ENCODE measurements around the gene PTPRT.

PTPRT gene

DNA sequence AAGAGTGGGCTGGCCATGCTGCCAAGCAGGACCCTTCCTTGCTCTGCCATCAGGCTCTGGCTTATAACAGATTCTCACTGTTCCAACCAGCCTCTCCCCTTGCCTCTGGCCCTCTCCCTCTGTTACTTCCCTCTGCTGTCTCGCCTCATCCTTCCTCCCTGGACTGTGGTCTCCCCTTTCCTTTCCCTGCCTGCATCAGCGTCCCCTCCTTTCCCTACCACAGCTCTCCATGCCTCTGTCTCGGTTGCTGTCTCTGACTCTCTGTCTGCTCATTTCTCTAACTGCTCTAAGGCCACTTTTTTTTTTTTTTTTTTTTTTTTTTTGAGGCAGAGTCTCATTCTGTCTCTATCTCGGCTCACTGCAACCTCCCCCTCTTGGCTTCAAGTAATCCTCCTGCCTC is 173.4 kb downstream of the PTPRT start:
- ChIA-PET POLR2A (no interaction called here), CTCF (no interaction called here)
- Histone ChIP-seq H3K4me3 (ENCODE audit: low read depth, low read length) (no peak overlapping the region), H3K27ac (ENCODE audit: extremely low read depth, low read depth, low read length) (no peak overlapping the region), H3K36me3 (ENCODE audit: control insufficient read depth in 2 of 2, insufficient read depth in 1 of 2, low read length in 2 of 2) (no peaks in the 10 kb centered on the region), H3K9me3 (ENCODE audit: control insufficient read depth, insufficient read depth, low read depth, low read length) (no peaks in the 10 kb centered on the region), H3K4me1 (ENCODE audit: control insufficient read depth, insufficient read depth, low read length) (no peaks in the 10 kb centered on the region)
- TF ChIP-seq ZNF112 (tag by site-specific recombination; IDR thresholded peaks at IDR 0.05) (no peak), ZNF514 (tag by site-specific recombination; IDR thresholded peaks at IDR 0.05) (no peak), ZNF600 (tag by site-specific recombination; IDR thresholded peaks at IDR 0.05) (no peak), ZNF19 (tag by site-specific recombination; IDR thresholded peaks at IDR 0.05; ENCODE audit: low read depth) (no peak), ZNF416 (tag by site-specific recombination; IDR thresholded peaks at IDR 0.05) (no peak), ZNF24 (tag by site-specific recombination; IDR thresholded peaks at IDR 0.05) (no peak), KLF10 (tag by site-specific recombination; IDR thresholded peaks at IDR 0.05) (no peak), GLI2 (tag by site-specific recombination; IDR thresholded peaks at IDR 0.05; ENCODE audit: borderline replicate concordance, low read depth) (no peak), ZNF155 (tag by site-specific recombination; IDR thresholded peaks at IDR 0.05) (no peak), ZNF248 (tag by site-specific recombination; IDR thresholded peaks at IDR 0.05) (no peak), ZNF473 (tag by site-specific recombination; IDR thresholded peaks at IDR 0.05) (no peak)

DNA sequence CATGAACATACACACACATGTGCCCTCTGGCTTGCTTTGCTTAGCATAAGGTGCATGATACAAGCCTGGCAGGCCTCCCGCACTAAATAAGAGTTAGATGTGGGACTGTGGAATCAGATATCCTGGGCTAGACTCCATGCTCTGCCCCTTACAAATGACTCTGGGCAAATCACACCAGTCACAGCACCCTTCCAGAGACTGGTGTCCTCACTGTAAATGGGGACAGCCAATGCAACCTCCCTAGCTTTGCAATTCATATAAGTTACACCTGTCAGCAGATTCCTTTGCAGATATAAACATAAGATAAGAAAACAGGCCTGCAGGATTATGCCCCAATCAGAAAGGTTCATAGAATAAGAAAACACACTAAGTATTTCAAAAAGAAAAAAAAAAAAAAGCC is 174.1 kb downstream of the PTPRT start:
- POLR2A ChIA-PET, result no interaction called here
- H3K27ac ChIP-seq (ENCODE audit: extremely low read depth, low read depth, low read length), result no peak overlapping the region
- CTCF ChIA-PET, result no interaction called here
- H3K4me1 ChIP-seq (ENCODE audit: control insufficient read depth, insufficient read depth, low read length), result no peaks in the 10 kb centered on the region
- H3K36me3 ChIP-seq (ENCODE audit: control insufficient read depth in 2 of 2, insufficient read depth in 1 of 2, low read length in 2 of 2), result no peaks in the 10 kb centered on the region
- no peak overlapping the region for H3K4me3 ChIP-seq (ENCODE audit: low read depth, low read length)
- TF ChIP-seq ZNF221 (tag by site-specific recombination; IDR thresholded peaks at IDR 0.05; ENCODE audit: borderline replicate concordance), result no peak
- no peak for TF ChIP-seq ZNF354C (tag by site-specific recombination; IDR thresholded peaks at IDR 0.05; ENCODE audit: borderline replicate concordance, low read depth)
- H3K9me3 ChIP-seq (ENCODE audit: control insufficient read depth, insufficient read depth, low read depth, low read length), result no peaks in the 10 kb centered on the region

DNA sequence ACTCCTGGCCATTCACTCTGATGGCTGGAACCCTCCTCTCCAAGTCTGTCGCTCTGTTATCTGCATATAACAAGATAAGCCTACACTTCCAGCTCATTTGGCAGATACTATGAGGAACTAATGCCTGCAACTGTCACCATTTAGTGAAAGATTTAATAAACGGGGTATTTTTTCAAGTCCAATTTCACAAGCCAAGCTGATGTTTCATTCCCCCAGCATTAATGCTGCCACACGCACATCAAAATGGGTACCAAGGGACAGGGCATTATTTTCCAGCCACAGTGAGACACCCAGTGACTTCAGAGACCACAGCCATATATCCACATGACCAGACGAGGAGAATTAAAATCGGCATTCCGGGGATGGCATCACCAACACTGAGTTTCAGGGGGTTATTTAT is 175.5 kb downstream of the PTPRT start:
- POLR2A ChIA-PET, result no interaction called here
- H3K27ac ChIP-seq (ENCODE audit: extremely low read depth, low read depth, low read length), result no peak overlapping the region
- H3K4me3 ChIP-seq (ENCODE audit: low read depth, low read length), result no peak overlapping the region
- H3K4me1 ChIP-seq (ENCODE audit: control insufficient read depth, insufficient read depth, low read length), result no peaks in the 10 kb centered on the region
- H3K9me3 ChIP-seq (ENCODE audit: control insufficient read depth, insufficient read depth, low read depth, low read length), result no peaks in the 10 kb centered on the region
- TF ChIP-seq ZBTB21 (tag by site-specific recombination; IDR thresholded peaks at IDR 0.05) (no peak), ZNF747 (tag by site-specific recombination; IDR thresholded peaks at IDR 0.05) (no peak), ZNF324 (tag by site-specific recombination; IDR thresholded peaks at IDR 0.05) (no peak), ZNF670 (tag by site-specific recombination; IDR thresholded peaks at IDR 0.05; ENCODE audit: low read depth) (no peak), ZFHX2 (tag by site-specific recombination; conservative IDR thresholded peaks at IDR 0.05) (no peak), ZNF155 (tag by site-specific recombination; IDR thresholded peaks at IDR 0.05) (no peak), ZNF707 (tag by site-specific recombination; IDR thresholded peaks at IDR 0.05) (no peak), ZFP41 (tag by site-specific recombination; IDR thresholded peaks at IDR 0.05; ENCODE audit: borderline replicate concordance) (no peak), BCL11A (tag by site-specific recombination; IDR thresholded peaks at IDR 0.05; ENCODE audit: low read depth) (no peak), YY1 (tag by site-specific recombination; IDR thresholded peaks at IDR 0.05) (no peak), HOXC10 (CRISPR knock-in tag; IDR thresholded peaks at IDR 0.05) (no peak), TCF7L2 (IDR thresholded peaks at IDR 0.05; ENCODE audit: borderline replicate concordance, low read depth, low read length) (no peak), SETDB1 (IDR thresholded peaks at IDR 0.05; ENCODE audit: insufficient read length, low read length) (no peak), FEZF1 (tag by site-specific recombination; IDR thresholded peaks at IDR 0.05) (no peak)
- CTCF ChIA-PET, result no interaction called here
- H3K36me3 ChIP-seq (ENCODE audit: control insufficient read depth in 2 of 2, insufficient read depth in 1 of 2, low read length in 2 of 2), result no peaks in the 10 kb centered on the region
